ENCODE results near the gene SESN1.

GRCh38 chr6:109007521-109007920 is 87.1 kb downstream of the SESN1 start:
- TF ChIP-seq CTCF (IDR thresholded peaks at IDR 0.05) (no peak), POLR2A (IDR thresholded peaks at IDR 0.05) (no peak)
